Nephron progenitor cell (in vitro differentiated cells): ENCODE results near the gene NLK.

ENCODE experiments used
- DNase-seq: peaks from one replicate; pipeline ENCODE4 v3.0.0; 2021
- H3K27ac Mint-ChIP-seq: 2 replicates; pipeline ENCODE4 v1.8.0; 2021; ENCODE audit warnings: mild to moderate bottlenecking, moderate library complexity, mixed read lengths
- H3K27me3 Mint-ChIP-seq: 2 replicates; pipeline ENCODE4 v1.8.0; 2021; ENCODE audit warnings: mild to moderate bottlenecking, low read depth, mixed read lengths; ENCODE audit not compliant: poor library complexity
- H3K36me3 Mint-ChIP-seq: 2 replicates; pipeline ENCODE4 v1.8.0; 2021; ENCODE audit warnings: low read depth, mixed read lengths
- H3K4me1 Mint-ChIP-seq: 2 replicates; pipeline ENCODE4 v1.8.0; 2021; ENCODE audit warnings: mixed read lengths
- H3K4me3 Mint-ChIP-seq: 2 replicates; pipeline ENCODE4 v1.8.0; 2021; ENCODE audit warnings: mild to moderate bottlenecking, moderate library complexity, mixed read lengths
- H3K9me3 Mint-ChIP-seq: 2 replicates; pipeline ENCODE4 v1.8.0; 2021; ENCODE audit warnings: mild to moderate bottlenecking, moderate library complexity, mixed read lengths
- TF ChIP-seq, protein P1 (sequence below): fragments of 200-600 bp; sonication (generic); IDR thresholded peaks from 2 replicates; pipeline ENCODE4 v1.5.0; 2021; ENCODE audit warnings: antibody characterized with exemption

NLK gene

GRCh38 chr17:28078341-28079229 lies 36.1 kb downstream of the NLK start:
- no peaks in the 10 kb centered on the region for H3K27me3 Mint-ChIP-seq
- peaks cover 34% of the 10 kb centered on the region for H3K4me1 Mint-ChIP-seq
- no peak overlapping the region for H3K4me3 Mint-ChIP-seq
- no peaks in the 10 kb centered on the region for H3K9me3 Mint-ChIP-seq
- TF ChIP-seq, protein P1, sequence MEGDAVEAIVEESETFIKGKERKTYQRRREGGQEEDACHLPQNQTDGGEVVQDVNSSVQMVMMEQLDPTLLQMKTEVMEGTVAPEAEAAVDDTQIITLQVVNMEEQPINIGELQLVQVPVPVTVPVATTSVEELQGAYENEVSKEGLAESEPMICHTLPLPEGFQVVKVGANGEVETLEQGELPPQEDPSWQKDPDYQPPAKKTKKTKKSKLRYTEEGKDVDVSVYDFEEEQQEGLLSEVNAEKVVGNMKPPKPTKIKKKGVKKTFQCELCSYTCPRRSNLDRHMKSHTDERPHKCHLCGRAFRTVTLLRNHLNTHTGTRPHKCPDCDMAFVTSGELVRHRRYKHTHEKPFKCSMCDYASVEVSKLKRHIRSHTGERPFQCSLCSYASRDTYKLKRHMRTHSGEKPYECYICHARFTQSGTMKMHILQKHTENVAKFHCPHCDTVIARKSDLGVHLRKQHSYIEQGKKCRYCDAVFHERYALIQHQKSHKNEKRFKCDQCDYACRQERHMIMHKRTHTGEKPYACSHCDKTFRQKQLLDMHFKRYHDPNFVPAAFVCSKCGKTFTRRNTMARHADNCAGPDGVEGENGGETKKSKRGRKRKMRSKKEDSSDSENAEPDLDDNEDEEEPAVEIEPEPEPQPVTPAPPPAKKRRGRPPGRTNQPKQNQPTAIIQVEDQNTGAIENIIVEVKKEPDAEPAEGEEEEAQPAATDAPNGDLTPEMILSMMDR: no peak
- no peak for DNase-seq
- peaks cover 13% of the 10 kb centered on the region for H3K36me3 Mint-ChIP-seq
- H3K27ac Mint-ChIP-seq: no peak overlapping the region

DNA sequence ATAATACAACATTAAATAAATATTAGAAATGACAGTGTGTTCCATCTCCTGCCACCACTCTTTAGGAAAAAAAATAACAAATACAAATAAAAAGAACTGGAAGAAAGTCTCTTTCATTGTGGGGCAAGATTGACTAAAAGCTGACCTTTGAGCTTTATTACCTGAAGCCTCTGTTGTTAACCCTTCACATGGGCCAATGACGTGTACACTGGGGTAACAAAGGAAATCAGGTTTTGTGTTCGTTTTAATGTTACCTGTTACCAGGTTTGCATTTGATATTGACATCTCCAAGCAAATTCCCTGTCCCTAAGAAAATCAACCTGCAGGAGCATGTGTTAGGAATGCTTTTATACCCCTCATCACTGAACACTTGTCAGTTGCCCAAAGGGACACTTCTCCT lies 39.0 kb downstream of the NLK start:
- peak overlapping the region; percentile 95 for H3K27ac Mint-ChIP-seq
- no peaks in the 10 kb centered on the region for H3K9me3 Mint-ChIP-seq

DNA sequence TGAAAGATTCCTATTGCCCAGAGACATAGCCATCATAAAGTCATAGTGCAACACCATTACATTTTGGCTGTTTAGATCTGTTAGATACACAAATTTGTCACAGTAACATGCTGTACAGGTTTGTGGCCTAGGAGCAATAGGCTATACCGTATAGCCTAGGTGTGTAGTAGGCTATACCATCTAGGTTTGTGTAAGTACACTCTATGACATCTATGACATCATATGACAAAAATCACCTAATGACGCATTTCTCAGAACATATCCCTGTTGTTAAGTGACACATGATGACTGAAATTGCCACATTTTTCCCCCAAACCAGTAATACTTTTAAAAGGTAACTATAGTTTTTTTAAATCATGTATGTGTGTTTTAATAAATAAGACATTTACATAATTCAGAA lies 43.3 kb downstream of the NLK start:
- TF ChIP-seq, protein P1: no peak
- no peak for DNase-seq
- Mint-ChIP-seq H3K27ac (no peak overlapping the region), H3K4me1 (peaks cover 18% of the 10 kb centered on the region), H3K36me3 (peaks cover 20% of the 10 kb centered on the region), H3K4me3 (no peak overlapping the region), H3K27me3 (no peaks in the 10 kb centered on the region), H3K9me3 (peaks cover 18% of the 10 kb centered on the region)

More for the DNA sequence above, 39.0 kb downstream of the NLK start:
- Mint-ChIP-seq H3K36me3 (peaks cover 12% of the 10 kb centered on the region), H3K27me3 (no peaks in the 10 kb centered on the region), H3K4me1 (peaks cover 29% of the 10 kb centered on the region), H3K4me3 (peak overlapping the region; percentile 41)
- TF ChIP-seq, protein P1: no peak
- no peak for DNase-seq

DNA sequence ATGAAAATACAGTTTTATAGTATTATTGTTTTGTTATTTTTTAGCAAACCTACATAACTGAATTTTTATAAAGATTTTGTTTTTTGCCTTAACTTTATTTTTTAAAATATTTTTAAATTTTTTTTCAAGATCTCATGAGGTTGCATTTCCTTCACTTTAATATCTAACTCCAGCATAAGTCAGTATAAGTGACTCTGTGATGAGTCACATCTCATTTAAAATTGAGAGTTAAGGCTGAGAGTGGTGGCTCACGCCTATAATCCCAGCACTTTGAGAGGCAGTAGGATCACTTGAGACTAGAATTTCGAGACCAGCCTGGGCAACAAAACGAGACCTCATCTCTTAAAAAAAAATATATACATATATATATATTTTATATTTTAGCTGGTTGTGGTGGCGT lies 44.0 kb downstream of the NLK start:
- Mint-ChIP-seq H3K27me3 (no peaks in the 10 kb centered on the region), H3K9me3 (peaks cover 19% of the 10 kb centered on the region), H3K4me1 (peaks cover 13% of the 10 kb centered on the region), H3K36me3 (peaks cover 22% of the 10 kb centered on the region), H3K27ac (no peak overlapping the region), H3K4me3 (no peak overlapping the region)
- no peak for DNase-seq
- TF ChIP-seq, protein P1: no peak

DNA sequence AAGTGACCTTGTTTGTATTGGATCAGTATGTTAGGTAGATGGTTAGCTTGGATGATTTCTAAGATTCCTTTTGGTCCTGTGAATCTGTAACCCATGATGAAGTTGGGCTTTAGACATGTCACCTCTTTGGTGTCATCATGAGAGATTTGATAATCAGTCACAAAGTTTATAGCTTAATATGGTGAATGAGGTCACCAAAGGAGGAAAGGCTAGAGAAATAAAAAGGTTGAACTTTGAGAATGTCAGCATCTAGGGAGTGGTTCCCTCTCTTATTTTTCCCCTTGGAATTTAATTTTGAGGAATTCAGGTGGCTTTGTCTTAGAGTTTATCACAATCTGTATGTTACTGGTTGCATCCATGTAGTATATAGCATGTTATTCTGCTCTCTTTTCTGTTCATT lies 45.3 kb downstream of the NLK start:
- peaks cover 13% of the 10 kb centered on the region for H3K4me1 Mint-ChIP-seq
- TF ChIP-seq, protein P1: no peak
- no peak for DNase-seq
- no peak overlapping the region for H3K4me3 Mint-ChIP-seq
- no peaks in the 10 kb centered on the region for H3K27me3 Mint-ChIP-seq
- H3K9me3 Mint-ChIP-seq: peaks cover 19% of the 10 kb centered on the region
- H3K36me3 Mint-ChIP-seq: peaks cover 22% of the 10 kb centered on the region
- no peak overlapping the region for H3K27ac Mint-ChIP-seq

GRCh38 chr17:28090551-28090950 lies 48.1 kb downstream of the NLK start:
- Mint-ChIP-seq H3K27me3 (no peaks in the 10 kb centered on the region), H3K4me1 (peaks cover 24% of the 10 kb centered on the region), H3K36me3 (peaks cover 22% of the 10 kb centered on the region), H3K4me3 (no peak overlapping the region), H3K27ac (no peak overlapping the region), H3K9me3 (peaks cover 19% of the 10 kb centered on the region)
- TF ChIP-seq, protein P1: no peak
- DNase-seq: no peak
